AG09319 (cell line): ENCODE data around the gene KRT3.

ENCODE experiments used
- DNase-seq: peaks from one replicate; pipeline ENCODE4 v3.0.0-alpha.2; 2010; ENCODE audit warnings: low read depth; ENCODE audit errors: extremely low read depth
- TF ChIP-seq, protein P1 (sequence below): IDR thresholded peaks from 2 replicates; pipeline ENCODE4 v1.5.1; 2011; ENCODE audit warnings: low read depth, mild to moderate bottlenecking, inconsistent platforms, low read length, moderate library complexity

The KRT3 gene

DNA sequence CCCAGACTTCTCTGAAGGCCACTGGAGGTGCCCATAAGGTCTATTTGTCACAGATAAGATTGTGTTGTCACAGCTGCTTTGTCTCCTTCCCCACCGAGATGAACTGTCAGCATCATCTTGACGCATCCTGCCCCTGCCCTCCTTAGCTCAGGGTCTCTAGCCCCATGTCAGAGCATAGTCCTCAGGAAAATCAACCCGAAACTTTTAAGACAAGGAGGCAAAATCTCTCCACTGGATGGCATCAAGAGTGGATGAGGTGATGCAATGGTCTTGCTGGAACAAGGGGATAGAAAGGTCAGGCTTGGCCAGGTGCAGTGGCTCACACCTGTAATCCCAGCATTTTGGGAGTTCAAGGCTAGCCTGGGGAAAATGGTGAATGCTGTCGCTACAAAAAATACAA, 30.0 kb upstream of the KRT3 start:
- DNase-seq = no peak
- TF ChIP-seq, protein P1, sequence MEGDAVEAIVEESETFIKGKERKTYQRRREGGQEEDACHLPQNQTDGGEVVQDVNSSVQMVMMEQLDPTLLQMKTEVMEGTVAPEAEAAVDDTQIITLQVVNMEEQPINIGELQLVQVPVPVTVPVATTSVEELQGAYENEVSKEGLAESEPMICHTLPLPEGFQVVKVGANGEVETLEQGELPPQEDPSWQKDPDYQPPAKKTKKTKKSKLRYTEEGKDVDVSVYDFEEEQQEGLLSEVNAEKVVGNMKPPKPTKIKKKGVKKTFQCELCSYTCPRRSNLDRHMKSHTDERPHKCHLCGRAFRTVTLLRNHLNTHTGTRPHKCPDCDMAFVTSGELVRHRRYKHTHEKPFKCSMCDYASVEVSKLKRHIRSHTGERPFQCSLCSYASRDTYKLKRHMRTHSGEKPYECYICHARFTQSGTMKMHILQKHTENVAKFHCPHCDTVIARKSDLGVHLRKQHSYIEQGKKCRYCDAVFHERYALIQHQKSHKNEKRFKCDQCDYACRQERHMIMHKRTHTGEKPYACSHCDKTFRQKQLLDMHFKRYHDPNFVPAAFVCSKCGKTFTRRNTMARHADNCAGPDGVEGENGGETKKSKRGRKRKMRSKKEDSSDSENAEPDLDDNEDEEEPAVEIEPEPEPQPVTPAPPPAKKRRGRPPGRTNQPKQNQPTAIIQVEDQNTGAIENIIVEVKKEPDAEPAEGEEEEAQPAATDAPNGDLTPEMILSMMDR = no peak

DNA sequence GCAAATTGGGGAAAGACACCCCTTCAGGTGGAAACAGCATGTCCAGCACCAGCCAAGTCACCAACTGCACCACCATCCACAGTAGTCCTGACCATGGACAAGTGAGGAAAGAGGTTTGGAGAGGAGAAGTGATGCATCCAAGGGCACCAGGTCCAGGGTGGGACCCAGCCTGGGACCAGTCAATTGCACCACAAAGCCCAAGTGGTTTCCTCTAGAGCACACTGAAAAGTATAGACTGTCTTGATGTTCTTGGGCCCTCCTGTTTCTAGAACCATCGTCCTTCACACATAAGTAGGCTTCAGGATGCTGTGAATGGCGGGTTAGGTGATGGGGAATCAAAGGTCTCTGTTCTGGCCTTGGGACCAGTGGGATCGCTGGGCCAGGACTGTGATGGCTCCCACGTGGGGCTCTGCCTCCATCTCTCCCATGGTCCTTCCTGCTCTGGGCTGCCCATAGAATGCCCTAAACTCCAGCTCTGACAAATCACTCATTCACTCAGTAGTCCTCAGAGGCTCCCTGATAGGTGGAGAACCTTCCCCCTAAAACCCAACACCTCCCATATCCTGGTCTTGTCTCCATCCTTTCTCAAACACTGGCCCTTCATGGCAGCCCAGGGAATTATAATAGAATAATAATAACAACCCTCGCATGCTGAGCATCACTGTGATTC, 29.0 kb upstream of the KRT3 start:
- TF ChIP-seq, protein P1 = no peak
- DNase-seq = no peak

DNA sequence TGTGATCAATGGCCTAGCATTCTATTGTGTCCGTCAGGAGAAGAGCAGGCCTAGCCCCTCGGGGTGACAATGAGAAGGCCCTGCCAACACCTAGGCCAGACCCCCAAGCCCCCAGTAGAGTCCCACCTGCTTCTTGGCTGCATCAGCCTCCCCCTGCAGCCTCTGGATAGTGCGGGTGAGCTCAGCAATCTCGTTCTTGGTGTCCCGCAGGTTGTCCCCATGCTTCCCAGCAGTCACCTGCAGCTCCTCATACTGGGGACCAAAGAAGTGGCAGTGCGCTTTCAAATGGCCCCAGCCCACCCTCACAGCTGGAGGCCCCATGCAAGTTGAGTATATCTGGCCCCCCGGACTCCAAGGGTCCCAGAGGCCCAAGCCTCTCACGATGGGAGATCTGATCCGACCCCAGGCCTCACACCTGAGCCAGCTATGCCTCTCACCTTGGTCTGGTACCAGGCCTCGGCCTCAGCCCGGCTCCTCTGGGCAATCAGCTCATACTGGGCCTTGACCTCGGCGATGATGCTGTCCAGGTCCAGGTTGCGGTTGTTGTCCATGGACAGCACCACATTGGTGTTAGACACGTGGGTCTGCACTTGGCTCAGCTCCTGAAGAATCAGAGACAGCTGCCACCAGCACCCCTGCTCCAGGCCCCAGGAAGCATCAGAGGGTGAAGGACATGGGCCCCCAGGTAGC, 28.0 kb upstream of the KRT3 start:
- TF ChIP-seq, protein P1 = no peak
- DNase-seq = no peak

DNA sequence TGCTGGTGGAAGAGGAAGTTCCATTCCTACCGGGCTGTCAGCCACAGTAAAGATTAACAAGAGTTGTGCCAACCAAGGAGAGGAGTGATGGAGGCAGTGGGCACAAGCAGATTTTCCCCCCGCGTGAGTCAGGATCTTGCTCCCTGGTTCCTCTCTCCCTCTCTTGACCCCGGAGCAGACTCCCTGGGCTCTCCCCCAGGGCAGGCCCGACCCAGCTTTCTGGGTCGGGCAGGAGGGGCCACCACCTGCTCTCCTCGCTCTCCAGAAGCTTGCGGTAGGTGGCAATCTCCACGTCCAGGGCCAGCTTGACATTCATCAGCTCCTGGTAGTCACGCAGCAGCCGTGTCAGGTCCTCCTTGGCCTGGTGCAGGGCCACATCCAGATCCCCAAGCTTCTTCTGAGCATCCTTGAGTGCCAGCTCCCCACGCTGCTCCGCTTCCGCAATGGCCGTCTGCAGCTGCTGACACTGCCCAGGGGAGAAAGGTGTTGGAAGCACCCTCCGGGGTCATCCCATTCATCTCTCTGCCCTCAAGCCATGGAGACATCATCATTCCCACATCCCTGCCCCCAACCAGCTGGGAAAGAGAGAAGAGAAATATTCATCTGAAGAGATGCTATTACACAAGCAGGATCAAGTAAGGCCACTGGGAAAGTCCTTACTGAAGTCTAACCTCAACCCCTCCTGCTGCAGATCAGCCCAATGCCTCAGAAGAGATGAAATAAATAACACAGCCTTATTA, 27.0 kb upstream of the KRT3 start:
- TF ChIP-seq, protein P1 = no peak
- DNase-seq = no peak

DNA sequence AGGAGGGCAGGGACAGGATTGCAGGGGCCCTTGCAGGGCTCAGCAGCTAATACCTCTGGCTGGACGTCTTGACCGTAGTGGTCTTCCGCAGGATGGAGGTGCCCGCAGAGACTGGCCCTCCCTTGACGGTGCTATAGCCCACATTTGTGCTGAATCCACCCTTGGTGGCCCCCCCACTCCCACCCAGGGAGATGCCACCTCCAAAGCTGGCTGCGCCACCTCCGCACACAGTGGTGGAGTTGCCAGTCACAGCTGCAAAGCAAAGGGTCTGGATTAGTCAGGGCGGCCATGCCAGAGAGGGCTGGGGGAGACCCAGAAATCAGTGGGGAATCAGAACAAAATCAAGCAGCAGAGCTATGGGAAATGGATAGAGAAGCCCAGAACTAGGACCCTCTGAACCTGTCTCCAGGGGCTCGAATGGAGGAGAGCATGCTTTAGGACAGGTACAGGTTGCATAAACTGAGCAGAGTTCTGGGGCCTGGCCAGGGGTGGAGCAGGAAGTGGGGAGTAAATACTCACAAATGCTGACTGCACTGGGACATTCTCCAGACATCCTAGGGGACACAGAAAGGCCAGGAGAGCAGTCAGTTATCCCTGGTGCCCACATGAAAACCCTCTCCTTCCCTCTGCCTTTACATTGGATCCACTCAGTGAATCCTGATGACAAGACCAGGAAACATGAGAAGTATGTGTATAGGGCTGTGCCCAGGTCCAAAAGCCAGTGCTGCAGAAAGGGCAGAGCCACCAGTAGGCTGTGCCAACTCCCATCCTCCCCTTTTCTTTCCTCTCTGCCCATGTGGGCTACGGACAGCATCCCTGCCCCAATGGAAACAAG, 26.1 kb upstream of the KRT3 start:
- TF ChIP-seq, protein P1 = no peak
- DNase-seq = no peak

DNA sequence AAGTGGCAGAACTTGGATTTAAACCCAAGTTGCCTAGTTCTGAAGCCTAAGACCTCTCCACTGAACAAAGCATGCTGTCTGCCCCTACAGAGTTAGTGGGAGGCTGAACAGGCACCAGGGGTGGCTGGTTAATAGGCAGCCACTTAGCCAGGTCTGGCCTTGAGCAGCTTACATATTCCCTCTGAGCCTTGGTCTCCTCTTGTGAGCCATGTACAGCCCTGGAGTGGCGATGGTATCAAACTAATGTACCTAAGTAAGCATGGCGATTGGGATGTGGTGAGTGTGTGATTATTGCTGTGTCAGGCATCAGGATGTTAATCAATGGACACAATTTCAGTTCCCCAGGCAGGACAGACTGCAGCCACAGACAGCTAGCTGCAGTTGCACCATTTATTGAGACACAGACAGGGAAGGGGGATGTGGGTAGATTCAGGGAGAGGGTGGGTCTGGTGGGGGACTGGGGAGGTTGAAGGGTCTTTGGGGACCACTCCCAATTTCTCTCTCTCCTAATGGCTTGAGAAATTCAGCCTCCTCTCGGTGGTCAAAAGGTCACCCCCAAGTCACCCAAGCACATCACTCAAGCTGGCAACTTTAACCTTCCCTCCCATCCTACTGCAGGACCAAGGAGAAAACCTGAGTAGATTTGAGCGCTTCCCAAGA, 25.3 kb upstream of the KRT3 start:
- TF ChIP-seq, protein P1 = no peak
- no peak for DNase-seq
